Tibial artery (tissue), 4 donors: Measurements from ENCODE around the gene SH3GL1.
"Not testable (repeated sequence)": the region's sequence is repeated elsewhere in the genome, so short reads cannot be mapped to it uniquely, and the experiment has no call there.

Source experiments
- DNase-seq, 2 donors: peaks; one replicate each; pipeline ENCODE4 v3.0.0-alpha.2; 2019
- H3K27ac ChIP-seq, 2 donors: fragments of 200-600 bp; sonication (generic) in 1 of 2; 1 replicate in 1 of 2; 2 replicates in 1 of 2; pipeline ENCODE4 v1.5.1; 2018 to 2019; ENCODE audit warnings: mild to moderate bottlenecking in 1 of 2
- H3K27me3 ChIP-seq, 2 donors: fragments of 200-600 bp; sonication (generic) in 1 of 2; one replicate each; pipeline versions ENCODE4 v1.5.1 to v1.6.0; 2016 to 2019
- H3K36me3 ChIP-seq, 3 donors: fragments of 200-600 bp; sonication (generic) in 2 of 3; one replicate each; pipeline ENCODE4 v1.5.1; 2016 to 2019; ENCODE audit warnings: mild to moderate bottlenecking in 2 of 3
- H3K4me1 ChIP-seq, 4 donors: fragments of 200-600 bp; sonication (generic) in 2 of 4; 1 replicate in 3 of 4; 2 replicates in 1 of 4; pipeline ENCODE4 v1.5.1; 2016 to 2019
- H3K4me3 ChIP-seq, 2 donors: fragments of 200-600 bp; sonication (generic) in 1 of 2; 1 replicate in 1 of 2; 2 replicates in 1 of 2; pipeline ENCODE4 v1.5.1; 2018 to 2019; ENCODE audit warnings: mild to moderate bottlenecking in 2 of 2
- H3K9me3 ChIP-seq, 3 donors: fragments of 200-600 bp; sonication (generic) in 1 of 3; one replicate each; pipeline ENCODE4 v1.5.1; 2016 to 2019
- intact Hi-C: fragments of 100-400 bp; cut with DNase I; formaldehyde crosslinking; loops from one replicate; pipeline ENCODE4 v1.15.0; 2023; ENCODE audit warnings: low total_unique reads
- TF ChIP-seq, protein P1 (sequence below), 2 experiments: fragments of 200-600 bp in 1 of 2; fragments of 450-650 bp in 1 of 2; IDR thresholded peaks; one replicate each; pipeline ENCODE4 v1.5.1; 2017 to 2019; ENCODE audit warnings: antibody characterized with exemption in 2 of 2, mild to moderate bottlenecking in 1 of 2, moderate library complexity in 1 of 2

SH3GL1 gene

DNA sequence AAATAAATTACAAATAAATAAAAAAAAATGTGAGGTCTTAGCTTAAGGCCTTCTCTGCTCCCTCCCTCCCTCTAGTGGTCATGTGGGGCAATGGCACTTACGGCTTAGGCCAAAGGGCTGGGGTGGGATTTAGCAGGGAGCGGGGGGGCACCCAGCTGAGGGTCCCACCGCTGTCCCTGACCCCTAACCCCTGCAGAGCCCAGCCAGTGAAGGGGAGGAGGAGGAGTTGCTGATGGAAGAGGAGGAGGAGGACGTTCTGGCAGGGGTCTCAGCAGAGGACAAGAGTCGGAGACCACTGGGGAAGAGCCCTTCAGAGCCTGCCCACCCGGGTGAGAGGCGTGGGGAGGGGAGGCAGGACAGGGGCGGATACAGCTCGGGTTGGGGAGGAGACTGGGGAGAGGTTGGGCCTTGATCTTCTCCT is 47.6 kb downstream of the SH3GL1 start:
- TF ChIP-seq, protein P1, sequence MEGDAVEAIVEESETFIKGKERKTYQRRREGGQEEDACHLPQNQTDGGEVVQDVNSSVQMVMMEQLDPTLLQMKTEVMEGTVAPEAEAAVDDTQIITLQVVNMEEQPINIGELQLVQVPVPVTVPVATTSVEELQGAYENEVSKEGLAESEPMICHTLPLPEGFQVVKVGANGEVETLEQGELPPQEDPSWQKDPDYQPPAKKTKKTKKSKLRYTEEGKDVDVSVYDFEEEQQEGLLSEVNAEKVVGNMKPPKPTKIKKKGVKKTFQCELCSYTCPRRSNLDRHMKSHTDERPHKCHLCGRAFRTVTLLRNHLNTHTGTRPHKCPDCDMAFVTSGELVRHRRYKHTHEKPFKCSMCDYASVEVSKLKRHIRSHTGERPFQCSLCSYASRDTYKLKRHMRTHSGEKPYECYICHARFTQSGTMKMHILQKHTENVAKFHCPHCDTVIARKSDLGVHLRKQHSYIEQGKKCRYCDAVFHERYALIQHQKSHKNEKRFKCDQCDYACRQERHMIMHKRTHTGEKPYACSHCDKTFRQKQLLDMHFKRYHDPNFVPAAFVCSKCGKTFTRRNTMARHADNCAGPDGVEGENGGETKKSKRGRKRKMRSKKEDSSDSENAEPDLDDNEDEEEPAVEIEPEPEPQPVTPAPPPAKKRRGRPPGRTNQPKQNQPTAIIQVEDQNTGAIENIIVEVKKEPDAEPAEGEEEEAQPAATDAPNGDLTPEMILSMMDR (IDR thresholded peaks at IDR 0.05), result peak; percentile 51 to 89
- peak in 1 of 2 donors; percentile 61 for DNase-seq
- Histone ChIP-seq H3K4me1 (no peaks in the 10 kb centered on the region), H3K36me3 (peaks cover 0 to 61% (median 0%) of the 10 kb centered on the region in 3 donors), H3K4me3 (no peak overlapping the region), H3K27me3 (no peaks in the 10 kb centered on the region), H3K27ac (no peak overlapping the region), H3K9me3 (no peaks in the 10 kb centered on the region)
- intact Hi-C loops, result loop anchor here (2.0 kb wide), 1 partner anchor 84 kb away; no protein-coding TSS in a partner anchor

DNA sequence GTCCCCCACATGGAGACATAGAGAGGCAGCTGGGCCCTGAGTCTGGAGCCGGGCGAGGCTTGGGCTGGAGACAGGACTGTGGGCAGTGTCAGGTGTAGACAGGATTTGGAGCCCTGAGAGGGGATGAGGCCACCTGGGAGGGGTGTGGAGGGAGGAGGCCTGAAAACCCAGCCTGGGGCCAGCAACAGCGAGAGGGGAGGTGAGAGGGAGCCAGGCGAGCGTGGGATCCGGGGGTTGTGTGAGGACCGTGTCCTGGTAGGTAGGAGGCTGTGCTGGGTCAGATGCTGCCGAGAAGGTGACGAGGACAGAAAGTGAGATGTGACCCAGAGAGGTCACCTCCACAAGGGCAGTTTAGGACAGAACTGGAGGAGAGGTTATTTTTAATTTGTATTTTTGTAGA is 49.6 kb downstream of the SH3GL1 start:
- intact Hi-C loops, result no loop called here
- TF ChIP-seq, protein P1 (IDR thresholded peaks at IDR 0.05), result no peak
- DNase-seq, result no peak
- H3K4me1 ChIP-seq, result no peaks in the 10 kb centered on the region
- no peak overlapping the region for H3K4me3 ChIP-seq
- peaks cover 0 to 50% (median 0%) of the 10 kb centered on the region in 3 donors for H3K36me3 ChIP-seq
- no peaks in the 10 kb centered on the region for H3K27me3 ChIP-seq
- no peak overlapping the region for H3K27ac ChIP-seq
- no peaks in the 10 kb centered on the region for H3K9me3 ChIP-seq

DNA sequence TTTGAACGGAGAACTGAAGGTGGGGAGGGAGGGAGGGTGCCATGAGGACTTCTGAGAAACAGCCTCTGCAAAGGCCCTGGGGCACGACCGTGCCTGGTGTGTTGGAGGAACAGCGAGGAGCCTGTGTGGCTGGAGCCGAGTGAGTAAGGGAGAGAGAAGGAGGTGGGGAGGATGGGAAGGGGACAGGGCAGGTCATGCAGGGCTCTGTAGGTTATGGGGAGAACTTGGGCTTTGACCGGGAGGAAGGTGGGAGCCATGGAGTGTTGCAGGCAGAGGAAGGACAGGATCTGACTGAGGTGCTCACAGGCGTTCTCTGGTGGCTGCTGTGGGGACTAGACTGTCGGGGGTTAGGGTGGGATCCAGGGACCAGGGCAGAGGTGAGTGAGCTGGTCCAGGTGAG is 50.2 kb downstream of the SH3GL1 start:
- intact Hi-C loops, result no loop called here
- DNase-seq, result no peak
- Histone ChIP-seq H3K36me3 (peaks cover 0 to 49% (median 0%) of the 10 kb centered on the region in 3 donors), H3K27me3 (no peaks in the 10 kb centered on the region), H3K4me1 (no peaks in the 10 kb centered on the region), H3K4me3 (no peak overlapping the region), H3K9me3 (no peaks in the 10 kb centered on the region), H3K27ac (no peak overlapping the region)
- TF ChIP-seq, protein P1 (IDR thresholded peaks at IDR 0.05), result no peak

DNA sequence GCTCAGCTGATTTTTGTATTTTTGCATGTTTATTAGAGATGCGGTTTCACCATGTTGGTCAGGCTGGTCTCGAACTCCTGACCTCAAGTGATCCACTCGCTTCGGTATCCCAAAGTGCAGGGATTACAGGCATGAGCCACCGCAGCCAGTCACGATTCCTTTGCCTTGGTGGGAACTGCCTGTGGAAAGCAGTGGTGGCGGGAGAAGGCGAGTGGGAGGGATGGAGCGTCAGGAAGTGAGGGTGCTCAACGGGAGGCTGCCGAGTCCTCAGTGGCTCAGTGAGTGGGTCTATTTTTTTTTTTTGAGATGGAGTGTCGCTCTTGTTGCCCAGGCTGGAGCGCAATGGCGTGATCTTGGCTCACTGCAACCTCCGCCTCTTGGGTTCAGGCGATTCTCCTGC is 51.1 kb downstream of the SH3GL1 start:
- H3K27ac ChIP-seq, H3K4me1 ChIP-seq, H3K27me3 ChIP-seq, H3K4me3 ChIP-seq, H3K9me3 ChIP-seq, intact Hi-C loops, DNase-seq: not testable (repeated sequence)
- H3K36me3 ChIP-seq, result peaks cover 0 to 40% (median 0%) of the 10 kb centered on the region in 3 donors

DNA sequence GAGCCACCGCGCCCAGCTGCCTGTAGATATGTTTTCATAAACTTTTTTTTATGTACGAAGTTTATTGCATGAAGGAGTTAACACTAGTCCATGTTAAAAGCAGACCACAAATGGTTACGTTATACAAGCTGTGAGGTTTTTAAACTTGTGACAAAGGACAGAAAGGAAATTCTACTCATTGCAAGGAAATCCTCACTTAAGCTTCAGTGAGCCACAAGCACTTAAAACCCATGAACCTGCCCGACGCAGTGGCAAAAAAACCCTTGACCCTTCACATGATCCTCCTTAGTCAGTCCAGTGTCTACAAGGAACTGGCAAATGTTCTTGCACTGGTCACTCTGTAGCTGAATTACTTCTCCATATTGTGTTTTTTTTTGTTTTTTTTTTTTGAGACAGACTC is 52.8 kb downstream of the SH3GL1 start:
- Histone ChIP-seq H3K27me3 (no peaks in the 10 kb centered on the region), H3K36me3 (peaks cover 0 to 34% (median 0%) of the 10 kb centered on the region in 3 donors), H3K4me3 (no peak overlapping the region), H3K27ac (no peak overlapping the region), H3K4me1 (peaks cover 0 to 10% (median 7%) of the 10 kb centered on the region in 4 donors), H3K9me3 (no peaks in the 10 kb centered on the region)
- intact Hi-C loops, result no loop called here
- DNase-seq, result no peak
- TF ChIP-seq, protein P1 (IDR thresholded peaks at IDR 0.05), result no peak

DNA sequence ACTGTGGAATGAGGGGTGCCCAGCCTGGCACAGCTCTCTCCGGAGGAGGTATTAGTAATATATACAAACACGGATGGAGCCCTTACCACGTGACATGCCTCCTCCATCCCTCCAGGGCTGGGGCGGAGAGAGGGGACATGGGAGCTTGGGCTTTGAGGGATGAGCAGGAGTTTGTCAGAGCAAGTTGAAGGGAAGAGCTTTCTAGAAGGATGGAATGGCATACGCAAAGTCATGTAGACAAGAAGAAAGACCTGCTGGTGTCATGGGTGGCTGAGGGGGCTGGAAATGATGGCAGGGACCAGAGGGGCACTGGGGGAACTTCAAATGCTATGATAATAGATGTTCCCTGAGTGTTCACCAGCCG is 54.3 kb downstream of the SH3GL1 start:
- Histone ChIP-seq H3K36me3 (peaks cover 0 to 34% (median 0%) of the 10 kb centered on the region in 3 donors), H3K27me3 (no peaks in the 10 kb centered on the region), H3K4me1 (peaks cover 0 to 15% (median 12%) of the 10 kb centered on the region in 4 donors), H3K27ac (no peak overlapping the region), H3K9me3 (no peaks in the 10 kb centered on the region), H3K4me3 (no peak overlapping the region)
- TF ChIP-seq, protein P1 (IDR thresholded peaks at IDR 0.05), result no peak
- intact Hi-C loops, result no loop called here
- DNase-seq, result no peak
